Measurements from ENCODE around the gene RMRP. TPM values are rescaled to one million over a fixed set of nuclear protein-coding genes. Genes with fewer than 3 reads are reported as not detected.

RMRP gene
- total RNA-seq, 4 donors from 2014 or later = 115 to 715 (median 367) TPM

GRCh38 chr9:35674025-35674361 lies 16.2 kb upstream of the RMRP start:
- in situ Hi-C loops (cut with MboI; ENCODE audit: low sequenced_read_pairs in 4 of 4) = loop anchor here in 1 of 4 donors (25.0 kb wide), 1 partner anchor 112 kb away; a partner anchor contains a TSS

GRCh38 chr9:35673132-35674024 lies 15.6 kb upstream of the RMRP start, which contains the start of gene CA9:
CA9 (plus strand) TSS chr9:35673928; CDS start chr9:35673960, 32 bp downstream.
- H3K4me3 ChIP-seq = no peak within 1 kb of the TSS
- peak in 1 of 2 donors; percentile 65 for DNase-seq

More at GRCh38 chr9:35674025-35674361, 16.2 kb upstream of the RMRP start:
- intact Hi-C loops (cut with DNase I; ENCODE audit: low total_unique reads) = no loop called here
- Histone ChIP-seq H3K36me3 (no peaks in the 10 kb centered on the region), H3K9me3 (no peaks in the 10 kb centered on the region), H3K27me3 (no peaks in the 10 kb centered on the region), H3K4me1 (peaks cover 7 to 24% of the 10 kb centered on the region in 2 donors), H3K4me3 (no peak overlapping the region), H3K27ac (peak overlapping the region in 2 of 4 donors; percentile 22 to 38)
- ATAC-seq (no peak), DNase-seq (no peak)
- TF ChIP-seq POLR2A (IDR thresholded peaks at IDR 0.05) (no peak), CTCF (IDR thresholded peaks at IDR 0.05 in 4 of 5, conservative IDR thresholded peaks at IDR 0.05 in 1 of 5) (no peak)

GRCh38 chr9:35669331-35670145 lies 11.7 kb upstream of the RMRP start:
- in situ Hi-C loops (cut with MboI; ENCODE audit: low sequenced_read_pairs in 4 of 4) = loop anchor here in 2 of 4 donors (10.0 to 25.0 kb wide), 2 partner anchors 55 to 107 kb away; a partner anchor contains a TSS
- intact Hi-C loops (cut with DNase I; ENCODE audit: low total_unique reads) = no loop called here
- Histone ChIP-seq H3K36me3 (no peaks in the 10 kb centered on the region), H3K27ac (no peak overlapping the region), H3K4me3 (no peak overlapping the region), H3K4me1 (peaks cover 11 to 22% of the 10 kb centered on the region in 2 donors), H3K27me3 (no peaks in the 10 kb centered on the region), H3K9me3 (no peaks in the 10 kb centered on the region)
- ATAC-seq (no peak), DNase-seq (no peak)
- no peak for TF ChIP-seq CTCF (IDR thresholded peaks at IDR 0.05 in 4 of 5, conservative IDR thresholded peaks at IDR 0.05 in 1 of 5)
- no peak for TF ChIP-seq POLR2A (IDR thresholded peaks at IDR 0.05)

More at GRCh38 chr9:35673132-35674024, 15.6 kb upstream of the RMRP start, which contains the start of gene CA9:
- Histone ChIP-seq H3K27ac (peak within 1 kb of the TSS in 2 of 4 donors; percentile 22 to 38), H3K27me3 (no peaks in the 10 kb centered on the region), H3K9me3 (no peaks in the 10 kb centered on the region), H3K36me3 (no peaks in the 10 kb centered on the region), H3K4me1 (peaks cover 7 to 24% of the 10 kb centered on the region in 2 donors)
- peak; percentile 59 to 77 for ATAC-seq
- in situ Hi-C loops (cut with MboI; ENCODE audit: low sequenced_read_pairs in 4 of 4) (loop anchor here in 1 of 4 donors (25.0 kb wide), 1 partner anchor 111 kb away; a partner anchor contains a TSS), intact Hi-C loops (cut with DNase I; ENCODE audit: low total_unique reads) (no loop called here)
- TF ChIP-seq CTCF (IDR thresholded peaks at IDR 0.05 in 4 of 5, conservative IDR thresholded peaks at IDR 0.05 in 1 of 5) = no peak
- no peak for TF ChIP-seq POLR2A (IDR thresholded peaks at IDR 0.05)

GRCh38 chr9:35667939-35668338 lies 10.1 kb upstream of the RMRP start:
- Histone ChIP-seq H3K27me3 (no peaks in the 10 kb centered on the region), H3K27ac (no peak overlapping the region), H3K4me3 (no peak overlapping the region), H3K4me1 (peaks cover 4 to 12% of the 10 kb centered on the region in 2 donors), H3K36me3 (no peaks in the 10 kb centered on the region), H3K9me3 (no peaks in the 10 kb centered on the region)
- DNase-seq = no peak
- TF ChIP-seq POLR2A (IDR thresholded peaks at IDR 0.05) (no peak), CTCF (IDR thresholded peaks at IDR 0.05 in 4 of 5, conservative IDR thresholded peaks at IDR 0.05 in 1 of 5) (no peak)
- intact Hi-C loops (cut with DNase I; ENCODE audit: low total_unique reads) = no loop called here
- in situ Hi-C loops (cut with MboI; ENCODE audit: low sequenced_read_pairs in 4 of 4) = loop anchor here in 2 of 4 donors (10.0 to 25.0 kb wide), 2 partner anchors 57 to 106 kb away; a partner anchor contains a TSS
- ATAC-seq = no peak
